SK-N-SH (cell line): Measurements from ENCODE around the gene ARL4D. TPM values are rescaled to one million over a fixed set of nuclear protein-coding genes. Genes with fewer than 3 reads are reported as not detected.

Source experiments
- CTCF ChIA-PET: fragments of 300-600, 350-600 bp; formaldehyde crosslinking; extraction: SDS; loops from one replicate; lab custom pipeline; 2021; lab: Yijun Ruan, JAX
- POLR2A ChIA-PET: fragments of 350-600 bp; sonication (Branson Sonifier 250); formaldehyde crosslinking; extraction: SDS; loops from one replicate; lab custom pipeline; 2020; ENCODE audit warnings: antibody characterized with exemption, inconsistent platforms; lab: Yijun Ruan, JAX
- DNase-seq: peaks from one replicate; pipeline ENCODE4 v3.0.0; 2012
- H2AFZ ChIP-seq: fragments of 200-600 bp; sonication (generic); 2 replicates; pipeline ENCODE4 v1.8.1; 2016; ENCODE audit warnings: antibody characterized with exemption, mild to moderate bottlenecking, low read depth
- H3F3A ChIP-seq: fragments of 200-600 bp; sonication (generic); replicated peaks from 2 replicates; pipeline ENCODE3; 2016; ENCODE audit warnings: antibody characterized with exemption, mild to moderate bottlenecking; ENCODE audit not compliant: insufficient read depth
- H3K27ac ChIP-seq, 2 experiments: fragments of 200-500 bp in 1 of 2; fragments of 200-600 bp in 1 of 2; sonication (Bioruptor generic) in 1 of 2; sonication (generic), shearing (Covaris generic) in 1 of 2; 2 replicates each; pipeline versions ENCODE4 v1.5.1 to v1.6.1; 2014 to 2016; ENCODE audit warnings: low read depth in 2 of 2, inconsistent platforms in 1 of 2, low read length in 1 of 2, mild to moderate bottlenecking in 1 of 2, mixed read lengths in 1 of 2
- H3K27me3 ChIP-seq: fragments of 200-600 bp; sonication (generic), shearing (Covaris generic); 2 replicates; pipeline ENCODE4 v1.6.1; 2016; ENCODE audit warnings: mixed run types; ENCODE audit not compliant: insufficient read depth
- H3K36me3 ChIP-seq, 2 experiments: fragments of 200-500 bp in 1 of 2; fragments of 200-600 bp in 1 of 2; sonication (Bioruptor generic) in 1 of 2; sonication (generic) in 1 of 2; replicated peaks in 1 of 2; 2 replicates each; pipeline versions ENCODE3 to v1.5.1; 2014 to 2016; ENCODE audit warnings: low read length in 1 of 2, mild to moderate bottlenecking in 1 of 2; ENCODE audit not compliant: insufficient read depth in 2 of 2, control insufficient read depth in 1 of 2
- H3K4me1 ChIP-seq, 2 experiments: fragments of 200-500 bp in 1 of 2; fragments of 200-600 bp in 1 of 2; sonication (Bioruptor generic) in 1 of 2; sonication (generic), shearing (Covaris generic) in 1 of 2; 2 replicates each; pipeline versions ENCODE4 v1.5.1 to v1.6.1; 2014 to 2016; ENCODE audit warnings: low read depth in 1 of 2, low read length in 1 of 2, mixed run types in 1 of 2; ENCODE audit not compliant: insufficient read depth in 2 of 2, control insufficient read depth in 1 of 2
- H3K4me2 ChIP-seq: fragments of 200-600 bp; sonication (generic), shearing (Covaris generic); 2 replicates; pipeline ENCODE4 v1.6.1; 2017; ENCODE audit warnings: mixed run types
- H3K4me3 ChIP-seq, 2 experiments: fragments of 200-500 bp in 1 of 2; fragments of 200-600 bp in 1 of 2; sonication (Bioruptor generic) in 1 of 2; sonication (generic), shearing (Covaris generic) in 1 of 2; 2 replicates each; pipeline versions ENCODE4 v1.5.1 to v1.8.1; 2014 to 2016; ENCODE audit warnings: low read depth in 2 of 2, inconsistent platforms in 1 of 2, low read length in 1 of 2, mild to moderate bottlenecking in 1 of 2, mixed read lengths in 1 of 2, moderate library complexity in 1 of 2
- H3K79me2 ChIP-seq: fragments of 200-600 bp; sonication (generic); 2 replicates; pipeline ENCODE4 v1.8.1; 2017; ENCODE audit warnings: mild to moderate bottlenecking; ENCODE audit not compliant: insufficient read depth
- H3K9ac ChIP-seq: fragments of 200-600 bp; sonication (generic); 2 replicates; pipeline ENCODE4 v1.6.1; 2017; ENCODE audit warnings: mixed run types
- H3K9me2 ChIP-seq: fragments of 200-600 bp; sonication (generic); 2 replicates; pipeline ENCODE4 v1.6.1; 2017; ENCODE audit warnings: mixed run types
- H3K9me3 ChIP-seq: fragments of 200-600 bp; sonication (generic); 2 replicates; pipeline ENCODE4 v1.6.1; 2017; ENCODE audit warnings: mixed run types, mild to moderate bottlenecking, moderate library complexity
- H4K20me1 ChIP-seq: fragments of 200-600 bp; sonication (generic); 2 replicates; pipeline ENCODE4 v1.6.1; 2017; ENCODE audit warnings: mild to moderate bottlenecking, mixed run types; ENCODE audit not compliant: insufficient read depth
- ELF1 ChIP-seq: IDR thresholded peaks from 2 replicates; pipeline ENCODE4 v1.4.0; 2012
- FOSL2 ChIP-seq: IDR thresholded peaks from 2 replicates; pipeline ENCODE4 v1.4.0; 2012; ENCODE audit warnings: low read depth, mild to moderate bottlenecking, moderate library complexity, borderline replicate concordance
- FOXM1 ChIP-seq: IDR thresholded peaks from 2 replicates; pipeline ENCODE4 v1.4.0; 2012; ENCODE audit warnings: low read depth, mild to moderate bottlenecking
- GATA2 ChIP-seq: sonication (generic); formaldehyde crosslinking; IDR thresholded peaks from 2 replicates; pipeline ENCODE4 v1.5.0; 2020; ENCODE audit warnings: mild to moderate bottlenecking, missing genetic modification reagents
- JUND ChIP-seq: IDR thresholded peaks from 2 replicates; pipeline ENCODE4 v1.4.0; 2012
- RAD21 ChIP-seq: IDR thresholded peaks from 2 replicates; pipeline ENCODE4 v1.6.1; 2012; ENCODE audit warnings: mild to moderate bottlenecking, low read length
- RFX5 ChIP-seq: IDR thresholded peaks from 2 replicates; pipeline ENCODE4 v1.6.1; 2012; ENCODE audit warnings: mild to moderate bottlenecking, improper control_type of control experiment, low read length
- SMC3 ChIP-seq: IDR thresholded peaks from 2 replicates; pipeline ENCODE4 v1.6.1; 2012; ENCODE audit warnings: low read depth, low read length, improper control_type of control experiment
- TAF1 ChIP-seq: IDR thresholded peaks from 2 replicates; pipeline ENCODE4 v1.6.1; 2012; ENCODE audit warnings: low read depth, mild to moderate bottlenecking, low read length, moderate library complexity, borderline replicate concordance
- TCF12 ChIP-seq: IDR thresholded peaks from 2 replicates; pipeline ENCODE4 v1.4.0; 2012
- TEAD4 ChIP-seq: IDR thresholded peaks from 2 replicates; pipeline ENCODE4 v1.4.0; 2012; ENCODE audit warnings: mild to moderate bottlenecking, borderline replicate concordance; ENCODE audit not compliant: insufficient read depth
- USF1 ChIP-seq: IDR thresholded peaks from 2 replicates; pipeline ENCODE4 v1.4.0; 2012; ENCODE audit warnings: low read depth, borderline replicate concordance
- USF2 ChIP-seq: fragments of 150-350 bp; IDR thresholded peaks from 2 replicates; pipeline ENCODE4 v1.6.1; 2017; ENCODE audit warnings: antibody characterized with exemption, low read length, low read depth, borderline replicate concordance
- YY1 ChIP-seq: IDR thresholded peaks from 2 replicates; pipeline ENCODE4 v1.4.0; 2012; ENCODE audit warnings: low read depth, mild to moderate bottlenecking
- ZBTB33 ChIP-seq: IDR thresholded peaks from 2 replicates; pipeline ENCODE4 v1.4.0; 2012; ENCODE audit warnings: low read depth, borderline replicate concordance
- WGBS: methylation state at CpG from one replicate; pipeline ENCODE4 v1.1.6; 2017; ENCODE audit warnings: low lambda C conversion rate; 5-methylcytosine and 5-hydroxymethylcytosine counted together
- polyA plus RNA-seq, 3 experiments: library from polyadenylated mRNA; depleted of rRNA; stranded (reverse); fragments of >200 nt; gene quantifications; 2 replicates each; pipeline ENCODE4 v1.2.3, GENCODE V29; 2012
- TF ChIP-seq, protein P1 (sequence below): IDR thresholded peaks from 2 replicates; pipeline ENCODE4 v1.6.1; 2012; ENCODE audit warnings: mild to moderate bottlenecking, low read depth, low read length, moderate library complexity
- TF ChIP-seq, protein P2 (sequence below): fragments of 200-600 bp; sonication (generic); IDR thresholded peaks from 2 replicates; pipeline ENCODE4 v1.6.1; 2017; ENCODE audit warnings: antibody characterized with exemption, mild to moderate bottlenecking, moderate library complexity
- TF ChIP-seq, protein P3 (sequence below): fragments of 150-350 bp; IDR thresholded peaks from 2 replicates; pipeline ENCODE4 v1.6.1; 2016; ENCODE audit warnings: mild to moderate bottlenecking, low read depth, low read length

The ARL4D gene
- polyA plus RNA-seq, 1 of the 3 experiments (the other 2 are of a cell fraction) = 29.5 TPM

- WGBS = 46% methylated on average over 7 of the region's 7 CpGs
- no peak overlapping the region for H3K4me3 ChIP-seq
- H3K9me3 ChIP-seq = no peaks in the 10 kb centered on the region
- H3K27me3 ChIP-seq = no peaks in the 10 kb centered on the region
- no peaks in the 10 kb centered on the region for H3K9me2 ChIP-seq
- ChIA-PET CTCF (interaction anchor here (1.1 to 1.6 kb wide), 2 partner anchors 35 to 55 kb away, joined by 4 to 5 read pairs; partner anchors contain the start of gene DHX8), POLR2A (no interaction called here)
- no peak overlapping the region for H3K9ac ChIP-seq
- H4K20me1 ChIP-seq = no peaks in the 10 kb centered on the region
- no peak for DNase-seq
- no peak overlapping the region for H2AFZ ChIP-seq
- no peak overlapping the region for H3K4me2 ChIP-seq
- H3K36me3 ChIP-seq = no peaks in the 10 kb centered on the region
- H3K79me2 ChIP-seq = no peaks in the 10 kb centered on the region
- TF ChIP-seq RAD21 (no peak), TAF1 (no peak), JUND (no peak), SMC3 (no peak), USF2 (no peak), FOXM1 (no peak), YY1 (no peak), FOSL2 (no peak), ZBTB33 (no peak), GATA2 (no peak), RFX5 (no peak), USF1 (no peak), TEAD4 (no peak), ELF1 (no peak), TCF12 (no peak)
- TF ChIP-seq, protein P1, sequence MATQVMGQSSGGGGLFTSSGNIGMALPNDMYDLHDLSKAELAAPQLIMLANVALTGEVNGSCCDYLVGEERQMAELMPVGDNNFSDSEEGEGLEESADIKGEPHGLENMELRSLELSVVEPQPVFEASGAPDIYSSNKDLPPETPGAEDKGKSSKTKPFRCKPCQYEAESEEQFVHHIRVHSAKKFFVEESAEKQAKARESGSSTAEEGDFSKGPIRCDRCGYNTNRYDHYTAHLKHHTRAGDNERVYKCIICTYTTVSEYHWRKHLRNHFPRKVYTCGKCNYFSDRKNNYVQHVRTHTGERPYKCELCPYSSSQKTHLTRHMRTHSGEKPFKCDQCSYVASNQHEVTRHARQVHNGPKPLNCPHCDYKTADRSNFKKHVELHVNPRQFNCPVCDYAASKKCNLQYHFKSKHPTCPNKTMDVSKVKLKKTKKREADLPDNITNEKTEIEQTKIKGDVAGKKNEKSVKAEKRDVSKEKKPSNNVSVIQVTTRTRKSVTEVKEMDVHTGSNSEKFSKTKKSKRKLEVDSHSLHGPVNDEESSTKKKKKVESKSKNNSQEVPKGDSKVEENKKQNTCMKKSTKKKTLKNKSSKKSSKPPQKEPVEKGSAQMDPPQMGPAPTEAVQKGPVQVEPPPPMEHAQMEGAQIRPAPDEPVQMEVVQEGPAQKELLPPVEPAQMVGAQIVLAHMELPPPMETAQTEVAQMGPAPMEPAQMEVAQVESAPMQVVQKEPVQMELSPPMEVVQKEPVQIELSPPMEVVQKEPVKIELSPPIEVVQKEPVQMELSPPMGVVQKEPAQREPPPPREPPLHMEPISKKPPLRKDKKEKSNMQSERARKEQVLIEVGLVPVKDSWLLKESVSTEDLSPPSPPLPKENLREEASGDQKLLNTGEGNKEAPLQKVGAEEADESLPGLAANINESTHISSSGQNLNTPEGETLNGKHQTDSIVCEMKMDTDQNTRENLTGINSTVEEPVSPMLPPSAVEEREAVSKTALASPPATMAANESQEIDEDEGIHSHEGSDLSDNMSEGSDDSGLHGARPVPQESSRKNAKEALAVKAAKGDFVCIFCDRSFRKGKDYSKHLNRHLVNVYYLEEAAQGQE = no peak
- TF ChIP-seq, protein P2, sequence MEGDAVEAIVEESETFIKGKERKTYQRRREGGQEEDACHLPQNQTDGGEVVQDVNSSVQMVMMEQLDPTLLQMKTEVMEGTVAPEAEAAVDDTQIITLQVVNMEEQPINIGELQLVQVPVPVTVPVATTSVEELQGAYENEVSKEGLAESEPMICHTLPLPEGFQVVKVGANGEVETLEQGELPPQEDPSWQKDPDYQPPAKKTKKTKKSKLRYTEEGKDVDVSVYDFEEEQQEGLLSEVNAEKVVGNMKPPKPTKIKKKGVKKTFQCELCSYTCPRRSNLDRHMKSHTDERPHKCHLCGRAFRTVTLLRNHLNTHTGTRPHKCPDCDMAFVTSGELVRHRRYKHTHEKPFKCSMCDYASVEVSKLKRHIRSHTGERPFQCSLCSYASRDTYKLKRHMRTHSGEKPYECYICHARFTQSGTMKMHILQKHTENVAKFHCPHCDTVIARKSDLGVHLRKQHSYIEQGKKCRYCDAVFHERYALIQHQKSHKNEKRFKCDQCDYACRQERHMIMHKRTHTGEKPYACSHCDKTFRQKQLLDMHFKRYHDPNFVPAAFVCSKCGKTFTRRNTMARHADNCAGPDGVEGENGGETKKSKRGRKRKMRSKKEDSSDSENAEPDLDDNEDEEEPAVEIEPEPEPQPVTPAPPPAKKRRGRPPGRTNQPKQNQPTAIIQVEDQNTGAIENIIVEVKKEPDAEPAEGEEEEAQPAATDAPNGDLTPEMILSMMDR = no peak
- TF ChIP-seq, protein P3, sequence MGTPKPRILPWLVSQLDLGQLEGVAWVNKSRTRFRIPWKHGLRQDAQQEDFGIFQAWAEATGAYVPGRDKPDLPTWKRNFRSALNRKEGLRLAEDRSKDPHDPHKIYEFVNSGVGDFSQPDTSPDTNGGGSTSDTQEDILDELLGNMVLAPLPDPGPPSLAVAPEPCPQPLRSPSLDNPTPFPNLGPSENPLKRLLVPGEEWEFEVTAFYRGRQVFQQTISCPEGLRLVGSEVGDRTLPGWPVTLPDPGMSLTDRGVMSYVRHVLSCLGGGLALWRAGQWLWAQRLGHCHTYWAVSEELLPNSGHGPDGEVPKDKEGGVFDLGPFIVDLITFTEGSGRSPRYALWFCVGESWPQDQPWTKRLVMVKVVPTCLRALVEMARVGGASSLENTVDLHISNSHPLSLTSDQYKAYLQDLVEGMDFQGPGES = no peak
- no peaks in the 10 kb centered on the region for H3K4me1 ChIP-seq
- no peaks in the 10 kb centered on the region for H3F3A ChIP-seq
- H3K27ac ChIP-seq = no peak overlapping the region
Observed at GRCh38 chr17:43448720-43449469, 50.1 kb downstream of the ARL4D start.
